Measurements from ENCODE around the gene ANKS1A.

- TF ChIP-seq ZNF274 (IDR thresholded peaks at IDR 0.05; ENCODE audit: low read depth, low read length) (no peak), YY1 (IDR thresholded peaks at IDR 0.05; ENCODE audit: insufficient read depth, insufficient read length) (no peak), SUZ12 (IDR thresholded peaks at IDR 0.05; ENCODE audit: extremely low read depth, insufficient read depth, insufficient read length) (no peak)
Measured at GRCh38 chr6:34985236-34985635, 96.2 kb downstream of the ANKS1A start.
